ENCODE data around the gene TOR3A.

DNA sequence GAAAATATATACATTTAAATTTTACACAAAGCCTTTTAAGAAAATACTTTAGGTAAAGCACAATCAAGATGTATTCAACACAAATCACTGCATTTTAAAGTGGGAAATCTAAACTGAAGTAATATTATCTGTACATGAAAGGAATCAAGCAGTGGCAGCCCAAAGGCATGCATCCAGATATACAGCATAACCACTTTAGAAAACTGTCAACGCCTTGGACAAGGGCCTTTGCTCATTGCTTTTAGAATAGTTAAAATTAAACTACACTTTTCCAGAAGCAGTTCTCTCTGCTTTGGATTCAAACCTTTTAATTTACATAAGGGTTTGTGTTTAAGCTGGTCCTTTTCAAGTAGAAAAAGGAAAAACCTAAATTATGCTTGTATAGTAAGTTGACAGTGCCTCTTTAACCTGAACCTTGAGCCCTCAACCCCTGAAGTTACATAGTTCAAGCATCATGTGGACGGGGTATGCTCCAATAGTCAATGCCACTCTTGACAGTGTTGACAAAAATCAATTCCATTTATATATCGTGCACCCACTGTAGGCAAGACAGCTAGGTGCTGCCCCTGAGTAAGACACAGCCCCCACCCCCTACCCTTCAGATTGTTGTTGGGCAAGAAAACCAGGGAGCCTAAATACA is 22.9 kb downstream of the TOR3A start:
- TF ChIP-seq MEIS2 (CRISPR knock-in tag; IDR thresholded peaks at IDR 0.05) (peak; percentile 86), ZNF253 (CRISPR knock-in tag; IDR thresholded peaks at IDR 0.05; ENCODE audit: borderline replicate concordance) (no peak), ZNF850 (CRISPR knock-in tag; conservative IDR thresholded peaks at IDR 0.05) (no peak), ZNF331 (CRISPR knock-in tag; IDR thresholded peaks at IDR 0.05) (peak; percentile 85; the same call in 1 of the 2 replicates), SMC3 (IDR thresholded peaks at IDR 0.05; ENCODE audit: low read length) (no peak)
- TF ChIP-seq, protein P1, sequence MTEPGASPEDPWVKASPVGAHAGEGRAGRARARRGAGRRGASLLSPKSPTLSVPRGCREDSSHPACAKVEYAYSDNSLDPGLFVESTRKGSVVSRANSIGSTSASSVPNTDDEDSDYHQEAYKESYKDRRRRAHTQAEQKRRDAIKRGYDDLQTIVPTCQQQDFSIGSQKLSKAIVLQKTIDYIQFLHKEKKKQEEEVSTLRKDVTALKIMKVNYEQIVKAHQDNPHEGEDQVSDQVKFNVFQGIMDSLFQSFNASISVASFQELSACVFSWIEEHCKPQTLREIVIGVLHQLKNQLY (CRISPR knock-in tag; IDR thresholded peaks at IDR 0.05) = peak; percentile 100
- TF ChIP-seq, protein P2, sequence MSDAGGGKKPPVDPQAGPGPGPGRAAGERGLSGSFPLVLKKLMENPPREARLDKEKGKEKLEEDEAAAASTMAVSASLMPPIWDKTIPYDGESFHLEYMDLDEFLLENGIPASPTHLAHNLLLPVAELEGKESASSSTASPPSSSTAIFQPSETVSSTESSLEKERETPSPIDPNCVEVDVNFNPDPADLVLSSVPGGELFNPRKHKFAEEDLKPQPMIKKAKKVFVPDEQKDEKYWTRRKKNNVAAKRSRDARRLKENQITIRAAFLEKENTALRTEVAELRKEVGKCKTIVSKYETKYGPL (CRISPR knock-in tag; IDR thresholded peaks at IDR 0.05) = no peak

Measured in HepG2 (cell line).